Hippocampal formation (tissue), 2 donors: ENCODE results near the gene CCT6A.
"Not testable (repeated sequence)": the region's sequence is repeated elsewhere in the genome, so short reads cannot be mapped to it uniquely, and the experiment has no call there.

Source experiments
- DNase-seq, 2 donors: peaks; one replicate each; lab custom pipeline; 2025; lab: John Stamatoyannopoulos, UW

The CCT6A gene

GRCh38 chr7:56051339-56052191, at the start of gene CCT6A, which contains the start of gene PSPH:
TSS of gene CCT6A (plus strand) at chr7:56051765. CDS start at chr7:56051849, 84 bp downstream.
TSS of gene PSPH (minus strand) at chr7:56051444. CDS start at chr7:56021212, 30,232 bp downstream.
- peak; percentile 96 to 97 for DNase-seq

GRCh38 chr7:56003749-56004148, 47.8 kb upstream of the CCT6A start:
- no peak for DNase-seq

GRCh38 chr7:56007167-56007652, 44.4 kb upstream of the CCT6A start:
- DNase-seq, result no peak

GRCh38 chr7:56007891-56008290, 43.7 kb upstream of the CCT6A start:
- DNase-seq, result peak; percentile 56 to 70

GRCh38 chr7:56009695-56010094, 41.9 kb upstream of the CCT6A start:
- peak; percentile 65 to 83 for DNase-seq

- DNase-seq, result not testable (repeated sequence)
Measured at GRCh38 chr7:56017015-56017414, 34.5 kb upstream of the CCT6A start.

GRCh38 chr7:56019501-56019900, 32.1 kb upstream of the CCT6A start:
- DNase-seq, result no peak

- DNase-seq, result no peak
Measured at GRCh38 chr7:56023500-56023899, 28.1 kb upstream of the CCT6A start.

GRCh38 chr7:56026538-56026937, 25.0 kb upstream of the CCT6A start:
- no peak for DNase-seq

- DNase-seq, result no peak
Measured at GRCh38 chr7:56028942-56029630, 22.5 kb upstream of the CCT6A start.

GRCh38 chr7:56030340-56030739, 21.2 kb upstream of the CCT6A start:
- DNase-seq, result no peak

GRCh38 chr7:56031556-56031955, 20.0 kb upstream of the CCT6A start:
- not testable (repeated sequence) for DNase-seq

GRCh38 chr7:56032578-56032977, 19.0 kb upstream of the CCT6A start:
- not testable (repeated sequence) for DNase-seq

GRCh38 chr7:56033671-56034432, 17.7 kb upstream of the CCT6A start:
- peak in 1 of 2 donors; percentile 21 for DNase-seq

- DNase-seq, result no peak
Measured at GRCh38 chr7:56040730-56041129, 10.8 kb upstream of the CCT6A start.

GRCh38 chr7:56045758-56046157, 5.8 kb upstream of the CCT6A start:
- not testable (repeated sequence) for DNase-seq

- no peak for DNase-seq
Measured at GRCh38 chr7:56046721-56047445, 4.7 kb upstream of the CCT6A start.

- not testable (repeated sequence) for DNase-seq
Measured at GRCh38 chr7:56047446-56048116, 4.0 kb upstream of the CCT6A start.

GRCh38 chr7:56048245-56048644, 3.3 kb upstream of the CCT6A start:
- no peak for DNase-seq

- DNase-seq, result not testable (repeated sequence)
Measured at GRCh38 chr7:56048763-56049162, 2.8 kb upstream of the CCT6A start.

- DNase-seq, result no peak
Measured at GRCh38 chr7:56051053-56051338, 569 bp upstream of the CCT6A start.
